ENCODE data around the gene TBP.

The TBP gene

DNA sequence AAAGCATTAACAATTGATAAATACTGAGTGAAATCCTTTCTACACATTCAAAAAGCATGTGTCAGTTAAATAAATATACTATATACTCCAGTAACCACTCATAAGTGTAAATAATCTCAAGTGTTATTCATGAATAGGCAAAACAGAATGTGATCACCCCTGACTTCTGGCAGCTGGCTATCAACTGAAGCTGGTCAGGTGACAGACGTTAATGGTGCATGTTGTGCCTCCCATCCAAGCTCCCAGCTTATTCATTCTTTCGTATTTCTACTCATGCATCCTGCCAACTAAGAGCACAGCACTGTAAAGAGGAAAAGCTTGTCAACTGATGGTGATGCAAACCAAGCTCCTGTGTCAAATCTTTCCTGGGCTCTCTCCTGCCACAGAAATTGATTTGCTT is 8.8 kb upstream of the TBP start:
- H3K9me2 ChIP-seq (replicated peaks; ENCODE audit: insufficient read depth, low read length) = no peaks in the 10 kb centered on the region
- no peaks in the 10 kb centered on the region for H3K9me3 ChIP-seq (replicated peaks; ENCODE audit: insufficient read depth, low read length)
- no peak overlapping the region for H3K4me3 ChIP-seq (ENCODE audit: low read length)
- H3K4me2 ChIP-seq (ENCODE audit: low read depth, low read length) = no peak overlapping the region
- no peaks in the 10 kb centered on the region for H3K27me3 ChIP-seq (replicated peaks; ENCODE audit: insufficient read depth, low read length)
- H3K36me3 ChIP-seq (replicated peaks; ENCODE audit: insufficient read depth, low read length) = peaks cover 6% of the 10 kb centered on the region
- H3K79me2 ChIP-seq (ENCODE audit: low read length) = peaks cover 75% of the 10 kb centered on the region
- DNase-seq = no peak
- no peak overlapping the region for H3K27ac ChIP-seq (ENCODE audit: low read length)
- no peak overlapping the region for H3K9ac ChIP-seq (ENCODE audit: low read length)
- no peaks in the 10 kb centered on the region for H3K4me1 ChIP-seq (ENCODE audit: low read length)
- TF ChIP-seq EZH2phosphoT487 (IDR thresholded peaks at IDR 0.05; ENCODE audit: low read length) (no peak), EZH2 (optimal IDR thresholded peaks at IDR 0.05; ENCODE audit: low read depth, low read length) (no peak)
- TF ChIP-seq, protein P1, sequence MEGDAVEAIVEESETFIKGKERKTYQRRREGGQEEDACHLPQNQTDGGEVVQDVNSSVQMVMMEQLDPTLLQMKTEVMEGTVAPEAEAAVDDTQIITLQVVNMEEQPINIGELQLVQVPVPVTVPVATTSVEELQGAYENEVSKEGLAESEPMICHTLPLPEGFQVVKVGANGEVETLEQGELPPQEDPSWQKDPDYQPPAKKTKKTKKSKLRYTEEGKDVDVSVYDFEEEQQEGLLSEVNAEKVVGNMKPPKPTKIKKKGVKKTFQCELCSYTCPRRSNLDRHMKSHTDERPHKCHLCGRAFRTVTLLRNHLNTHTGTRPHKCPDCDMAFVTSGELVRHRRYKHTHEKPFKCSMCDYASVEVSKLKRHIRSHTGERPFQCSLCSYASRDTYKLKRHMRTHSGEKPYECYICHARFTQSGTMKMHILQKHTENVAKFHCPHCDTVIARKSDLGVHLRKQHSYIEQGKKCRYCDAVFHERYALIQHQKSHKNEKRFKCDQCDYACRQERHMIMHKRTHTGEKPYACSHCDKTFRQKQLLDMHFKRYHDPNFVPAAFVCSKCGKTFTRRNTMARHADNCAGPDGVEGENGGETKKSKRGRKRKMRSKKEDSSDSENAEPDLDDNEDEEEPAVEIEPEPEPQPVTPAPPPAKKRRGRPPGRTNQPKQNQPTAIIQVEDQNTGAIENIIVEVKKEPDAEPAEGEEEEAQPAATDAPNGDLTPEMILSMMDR (IDR thresholded peaks at IDR 0.05; ENCODE audit: low read length) = no peak
- H3F3A ChIP-seq (ENCODE audit: insufficient read depth, low read length) = no peaks in the 10 kb centered on the region
- H2AFZ ChIP-seq (ENCODE audit: low read length) = no peak overlapping the region
- peaks cover 13% of the 10 kb centered on the region for H4K20me1 ChIP-seq (ENCODE audit: insufficient read depth, low read length)

DNA sequence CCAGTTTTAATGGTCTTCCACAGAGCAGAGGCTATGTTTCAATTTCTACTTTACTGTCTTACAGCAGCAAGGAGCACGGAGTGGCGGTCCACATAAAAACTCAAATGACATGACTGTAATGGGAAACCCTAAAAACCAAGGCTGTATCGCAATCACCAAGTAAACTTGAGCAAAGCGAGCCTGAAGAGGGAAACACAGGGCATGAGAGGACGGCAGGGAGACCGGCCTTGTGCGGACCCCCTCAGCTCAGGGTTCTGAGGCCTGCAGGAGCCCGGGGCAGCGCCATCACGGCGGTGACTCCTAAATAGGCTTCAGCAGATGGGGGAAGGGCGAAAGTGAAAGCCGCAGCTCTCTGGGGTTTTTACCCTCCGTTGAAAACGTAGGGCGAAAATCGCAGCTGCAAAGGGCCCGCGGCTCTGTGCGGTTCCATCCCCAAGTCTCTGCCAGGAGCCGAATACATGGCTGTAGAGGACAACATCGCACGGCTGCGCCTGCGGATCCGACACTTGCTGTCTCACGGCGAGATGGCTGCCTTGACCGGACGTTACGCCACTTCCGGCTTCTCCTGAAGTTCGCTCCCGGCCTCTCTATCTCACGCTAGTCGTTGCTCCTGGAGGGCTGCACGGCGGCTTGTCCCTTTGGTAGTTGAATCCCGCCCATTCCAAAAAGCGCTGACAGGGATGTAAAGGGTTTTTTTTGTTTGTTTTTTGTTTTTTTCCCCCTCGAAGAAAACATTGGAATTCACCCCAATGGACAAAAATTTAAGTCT is 1.2 kb upstream of the TBP start, which contains the start of gene PSMB1:
TSS of gene PSMB1 (minus strand) at position 543 of the 769 bp plus-strand sequence. CDS start at position 478, 65 bp downstream.
- Histone ChIP-seq H2AFZ (ENCODE audit: low read length) (peak within 1 kb of the TSS; percentile 66), H3K9me2 (replicated peaks; ENCODE audit: insufficient read depth, low read length) (no peaks in the 10 kb centered on the region), H3K36me3 (replicated peaks; ENCODE audit: insufficient read depth, low read length) (no peaks in the 10 kb centered on the region), H3K4me3 (ENCODE audit: low read length) (peak within 1 kb of the TSS; percentile 89), H3K4me1 (ENCODE audit: low read length) (peaks cover 12% of the 10 kb centered on the region), H3K9ac (ENCODE audit: low read length) (peak within 1 kb of the TSS; percentile 90), H4K20me1 (ENCODE audit: insufficient read depth, low read length) (peaks cover 14% of the 10 kb centered on the region), H3K4me2 (ENCODE audit: low read depth, low read length) (peak within 1 kb of the TSS; percentile 76), H3F3A (ENCODE audit: insufficient read depth, low read length) (peaks cover 7% of the 10 kb centered on the region; the same call in 1 of the 2 replicates), H3K9me3 (replicated peaks; ENCODE audit: insufficient read depth, low read length) (no peaks in the 10 kb centered on the region), H3K27ac (ENCODE audit: low read length) (peak within 1 kb of the TSS; percentile 97), H3K27me3 (replicated peaks; ENCODE audit: insufficient read depth, low read length) (no peaks in the 10 kb centered on the region), H3K79me2 (ENCODE audit: low read length) (peaks cover 83% of the 10 kb centered on the region)
- DNase-seq = peak; percentile 83
- no peak for TF ChIP-seq EZH2 (optimal IDR thresholded peaks at IDR 0.05; ENCODE audit: low read depth, low read length)
- TF ChIP-seq, protein P1 (IDR thresholded peaks at IDR 0.05; ENCODE audit: low read length) = no peak
- no peak for TF ChIP-seq EZH2phosphoT487 (IDR thresholded peaks at IDR 0.05; ENCODE audit: low read length)

DNA sequence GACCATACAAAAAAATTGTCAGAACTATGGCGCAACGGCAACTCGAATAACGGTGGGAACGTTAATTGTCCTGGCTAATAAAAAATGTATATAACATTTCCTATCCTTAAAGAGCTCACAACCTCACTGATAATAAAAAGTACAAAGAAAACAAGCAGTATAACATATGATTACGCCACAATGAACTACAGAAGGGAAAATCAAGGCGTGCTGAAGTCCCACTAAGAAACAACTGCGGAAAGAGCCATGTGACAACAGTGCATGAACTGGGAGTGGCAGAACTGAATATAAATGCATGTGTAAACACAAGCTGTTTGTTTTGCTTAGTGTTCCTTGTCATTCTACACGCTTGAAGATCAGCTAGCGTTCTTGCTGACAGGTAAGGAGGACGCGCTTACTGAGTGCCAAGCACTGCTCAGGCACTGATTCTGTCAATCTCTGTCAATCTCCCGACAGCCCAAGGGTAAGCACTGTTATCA is 596 bp upstream of the TBP start:
- no peaks in the 10 kb centered on the region for H3K9me2 ChIP-seq (replicated peaks; ENCODE audit: insufficient read depth, low read length)
- H3K36me3 ChIP-seq (replicated peaks; ENCODE audit: insufficient read depth, low read length) = no peaks in the 10 kb centered on the region
- H4K20me1 ChIP-seq (ENCODE audit: insufficient read depth, low read length) = peaks cover 14% of the 10 kb centered on the region
- peaks cover 7% of the 10 kb centered on the region; the same call in 1 of the 2 replicates for H3F3A ChIP-seq (ENCODE audit: insufficient read depth, low read length)
- peak; percentile 46 for DNase-seq
- peak overlapping the region; percentile 90 for H3K9ac ChIP-seq (ENCODE audit: low read length)
- H3K4me2 ChIP-seq (ENCODE audit: low read depth, low read length) = peak overlapping the region; percentile 73; the same call in 1 of the 2 replicates
- no peaks in the 10 kb centered on the region for H3K9me3 ChIP-seq (replicated peaks; ENCODE audit: insufficient read depth, low read length)
- peaks cover 12% of the 10 kb centered on the region for H3K4me1 ChIP-seq (ENCODE audit: low read length)
- peak overlapping the region; percentile 89 for H3K4me3 ChIP-seq (ENCODE audit: low read length)
- peak overlapping the region; percentile 66 for H2AFZ ChIP-seq (ENCODE audit: low read length)
- no peaks in the 10 kb centered on the region for H3K27me3 ChIP-seq (replicated peaks; ENCODE audit: insufficient read depth, low read length)
- TF ChIP-seq EZH2 (optimal IDR thresholded peaks at IDR 0.05; ENCODE audit: low read depth, low read length) = no peak
- TF ChIP-seq, protein P1 (IDR thresholded peaks at IDR 0.05; ENCODE audit: low read length) = no peak
- no peak for TF ChIP-seq EZH2phosphoT487 (IDR thresholded peaks at IDR 0.05; ENCODE audit: low read length)
- peak overlapping the region; percentile 97 for H3K27ac ChIP-seq (ENCODE audit: low read length)
- H3K79me2 ChIP-seq (ENCODE audit: low read length) = peaks cover 81% of the 10 kb centered on the region

Data from MM.1S (cell line).